BJ (cell line): ENCODE measurements around the gene GBX1. TPM values are rescaled to one million over a fixed set of nuclear protein-coding genes. Genes with fewer than 3 reads are reported as not detected.

ENCODE experiments used
- CTCF ChIA-PET: fragments of 350-600 bp; formaldehyde crosslinking; extraction: SDS; loops from one replicate; lab custom pipeline; 2021; ENCODE audit warnings: antibody characterized with exemption, inconsistent platforms; lab: Yijun Ruan, JAX
- POLR2A ChIA-PET: fragments of 300-600 bp; sonication (Branson Sonifier 250); formaldehyde crosslinking; extraction: SDS; loops from one replicate; lab custom pipeline; 2021; ENCODE audit warnings: antibody characterized with exemption; lab: Charles Lee
- DNase-seq: peaks from one replicate; pipeline ENCODE4 v3.0.0-alpha.2; 2011; ENCODE audit warnings: low read depth
- H3K27me3 ChIP-seq: 2 replicates; pipeline ENCODE4 v1.6.0; 2011; ENCODE audit warnings: low read length; ENCODE audit not compliant: control insufficient read depth, insufficient read depth
- H3K36me3 ChIP-seq: 2 replicates; pipeline ENCODE4 v1.5.1; 2011; ENCODE audit warnings: low read length; ENCODE audit not compliant: control insufficient read depth, insufficient read depth
- H3K4me3 ChIP-seq: 2 replicates; pipeline ENCODE4 v1.5.1; 2011; ENCODE audit warnings: low read depth, mild to moderate bottlenecking, control low read depth, low read length
- CTCF ChIP-seq: IDR thresholded peaks from 2 replicates; pipeline ENCODE4 v1.5.1; 2011; ENCODE audit warnings: low read depth, mild to moderate bottlenecking, control low read depth, inconsistent platforms, low read length, moderate library complexity; ENCODE audit not compliant: insufficient read depth
- polyA plus RNA-seq: library from polyadenylated mRNA; depleted of rRNA; stranded (reverse); fragments of >200 nt; gene quantifications from 2 replicates; pipeline ENCODE4 v1.2.3, GENCODE V29; 2011

The GBX1 gene
- polyA plus RNA-seq, 1 experiment, result not detected

- TF ChIP-seq CTCF, result no peak
- ChIA-PET CTCF (interaction anchor here (1.4 kb wide), 1 partner anchor 18 kb away, joined by 4 read pairs; no protein-coding TSS in a partner anchor), POLR2A (no interaction called here)
- Histone ChIP-seq H3K36me3 (no peaks in the 10 kb centered on the region), H3K4me3 (no peak overlapping the region), H3K27me3 (peaks cover 16% of the 10 kb centered on the region)
- no peak for DNase-seq
Measured at GRCh38 chr7:151188252-151188542, 20.7 kb upstream of the GBX1 start.

- Histone ChIP-seq H3K27me3 (peaks cover 18% of the 10 kb centered on the region), H3K4me3 (no peak overlapping the region), H3K36me3 (no peaks in the 10 kb centered on the region)
- TF ChIP-seq CTCF, result no peak
- POLR2A ChIA-PET, result no interaction called here
- DNase-seq, result no peak
- CTCF ChIA-PET, result interaction anchor here (1.4 kb wide), 1 partner anchor 18 kb away, joined by 4 read pairs; no protein-coding TSS in a partner anchor
Measured at GRCh38 chr7:151187409-151188251, 20.1 kb upstream of the GBX1 start.

GRCh38 chr7:151186640-151187408 is 19.3 kb upstream of the GBX1 start, which contains the start of gene ASB10:
Gene ASB10 (minus strand): TSS chr7:151187250. CDS start chr7:151187130, 120 bp downstream.
- no peak for DNase-seq
- ChIA-PET POLR2A (no interaction called here), CTCF (interaction anchor here (1.4 kb wide), 1 partner anchor 17 kb away, joined by 4 read pairs; no protein-coding TSS in a partner anchor)
- Histone ChIP-seq H3K4me3 (no peak within 1 kb of the TSS), H3K36me3 (no peaks in the 10 kb centered on the region), H3K27me3 (peaks cover 20% of the 10 kb centered on the region)
- TF ChIP-seq CTCF, result no peak

GRCh38 chr7:151185762-151186639 is 18.5 kb upstream of the GBX1 start:
- DNase-seq, result no peak
- peaks cover 20% of the 10 kb centered on the region for H3K27me3 ChIP-seq
- no peaks in the 10 kb centered on the region for H3K36me3 ChIP-seq
- TF ChIP-seq CTCF, result no peak
- ChIA-PET CTCF (no interaction called here), POLR2A (no interaction called here)
- H3K4me3 ChIP-seq, result no peak overlapping the region
